Karpas-422 (cell line): ENCODE measurements around the gene CEP170B. TPM values are rescaled to one million over a fixed set of nuclear protein-coding genes. Genes with fewer than 3 reads are reported as not detected.

Source experiments
- DNase-seq: peaks from one replicate; pipeline ENCODE4 v3.0.0-alpha.2; 2015
- H2AFZ ChIP-seq: fragments of 200-600 bp; sonication (generic); 2 replicates; pipeline ENCODE4 v1.6.1; 2014; ENCODE audit warnings: antibody characterized with exemption, low read length, mixed read lengths
- H3K27ac ChIP-seq: fragments of 200-600 bp; sonication (generic); 2 replicates; pipeline ENCODE4 v1.5.1; 2014; ENCODE audit warnings: mild to moderate bottlenecking, low read length, moderate library complexity
- H3K27me3 ChIP-seq: fragments of 200-600 bp; sonication (generic); 2 replicates; pipeline ENCODE4 v1.6.1; 2014; ENCODE audit warnings: low read length, mixed read lengths
- H3K36me3 ChIP-seq: fragments of 200-600 bp; sonication (generic); 2 replicates; pipeline ENCODE4 v1.6.1; 2014; ENCODE audit warnings: low read length, mixed read lengths; ENCODE audit not compliant: insufficient read depth
- H3K4me1 ChIP-seq: fragments of 200-600 bp; sonication (generic); 2 replicates; pipeline ENCODE4 v1.6.1; 2014; ENCODE audit warnings: mild to moderate bottlenecking, low read length, mixed read lengths
- H3K4me2 ChIP-seq: fragments of 200-600 bp; sonication (generic); 2 replicates; pipeline ENCODE4 v1.6.1; 2014; ENCODE audit warnings: low read length, low read depth, mild to moderate bottlenecking; ENCODE audit not compliant: poor library complexity, severe bottlenecking
- H3K4me3 ChIP-seq: fragments of 200-600 bp; sonication (generic); 2 replicates; pipeline ENCODE4 v1.5.1; 2014; ENCODE audit warnings: mild to moderate bottlenecking, antibody characterized with exemption, low read length, mixed read lengths
- H3K79me2 ChIP-seq: fragments of 200-600 bp; sonication (generic); 2 replicates; pipeline ENCODE4 v1.6.1; 2014; ENCODE audit warnings: mild to moderate bottlenecking, low read length, mixed read lengths
- H3K9ac ChIP-seq: fragments of 200-600 bp; sonication (generic); 2 replicates; pipeline ENCODE4 v1.6.0; 2014; ENCODE audit warnings: low read length
- H3K9me2 ChIP-seq: fragments of 200-600 bp; sonication (generic), shearing (Covaris generic); replicated peaks from 2 replicates; pipeline ENCODE4 v1.6.0; 2014; ENCODE audit warnings: mild to moderate bottlenecking, low read length, moderate library complexity; ENCODE audit not compliant: insufficient read depth
- H3K9me3 ChIP-seq: fragments of 300-700, 200-600 bp; sonication (generic); 2 replicates; pipeline ENCODE4 v1.6.1; 2014; ENCODE audit warnings: low read length, mixed read lengths
- H4K20me1 ChIP-seq: fragments of 200-600 bp; sonication (generic); 2 replicates; pipeline ENCODE4 v1.6.1; 2014; ENCODE audit warnings: mild to moderate bottlenecking, antibody characterized with exemption, low read length, low read depth; ENCODE audit not compliant: insufficient read depth
- total RNA-seq: library from RNA; depleted of rRNA; stranded (reverse); fragments of >200 nt; shearing (Covaris generic); gene quantifications from 2 replicates; pipeline ENCODE4 v1.2.3, GENCODE V29; 2014; ENCODE audit warnings: low replicate concordance

Gene CEP170B
- total RNA-seq, 1 experiment from 2014 or later = 0.56 TPM

DNA sequence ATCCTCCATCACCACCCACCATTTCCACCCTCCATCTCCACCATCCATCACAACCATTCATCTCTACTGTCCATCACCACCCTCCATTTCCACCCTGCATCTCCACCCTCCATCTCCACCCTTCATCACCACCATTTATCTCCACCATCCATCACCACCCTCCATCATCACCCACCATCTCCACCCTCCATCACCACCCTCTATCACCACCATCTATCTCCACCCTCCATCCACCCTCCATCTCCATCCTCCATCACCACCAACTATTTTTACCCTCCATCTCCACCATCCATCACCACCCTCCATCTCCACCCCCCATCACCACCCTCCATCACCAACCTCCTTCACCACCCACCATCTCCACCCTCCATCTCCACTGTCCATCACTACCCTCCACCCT lies 4.7 kb upstream of the CEP170B start:
- H3K4me2 ChIP-seq = no peak overlapping the region
- no peak for DNase-seq
- no peak overlapping the region for H2AFZ ChIP-seq
- peaks cover 14% of the 10 kb centered on the region; the same call in 1 of the 2 replicates for H3K9me3 ChIP-seq
- H3K36me3 ChIP-seq = no peaks in the 10 kb centered on the region
- H3K9me2 ChIP-seq = no peaks in the 10 kb centered on the region
- H4K20me1 ChIP-seq = no peaks in the 10 kb centered on the region
- H3K27ac ChIP-seq = no peak overlapping the region
- H3K79me2 ChIP-seq = no peaks in the 10 kb centered on the region
- no peak overlapping the region for H3K9ac ChIP-seq
- no peak overlapping the region for H3K4me3 ChIP-seq
- H3K27me3 ChIP-seq = no peaks in the 10 kb centered on the region
- peaks cover 2% of the 10 kb centered on the region; the same call in 1 of the 2 replicates for H3K4me1 ChIP-seq

DNA sequence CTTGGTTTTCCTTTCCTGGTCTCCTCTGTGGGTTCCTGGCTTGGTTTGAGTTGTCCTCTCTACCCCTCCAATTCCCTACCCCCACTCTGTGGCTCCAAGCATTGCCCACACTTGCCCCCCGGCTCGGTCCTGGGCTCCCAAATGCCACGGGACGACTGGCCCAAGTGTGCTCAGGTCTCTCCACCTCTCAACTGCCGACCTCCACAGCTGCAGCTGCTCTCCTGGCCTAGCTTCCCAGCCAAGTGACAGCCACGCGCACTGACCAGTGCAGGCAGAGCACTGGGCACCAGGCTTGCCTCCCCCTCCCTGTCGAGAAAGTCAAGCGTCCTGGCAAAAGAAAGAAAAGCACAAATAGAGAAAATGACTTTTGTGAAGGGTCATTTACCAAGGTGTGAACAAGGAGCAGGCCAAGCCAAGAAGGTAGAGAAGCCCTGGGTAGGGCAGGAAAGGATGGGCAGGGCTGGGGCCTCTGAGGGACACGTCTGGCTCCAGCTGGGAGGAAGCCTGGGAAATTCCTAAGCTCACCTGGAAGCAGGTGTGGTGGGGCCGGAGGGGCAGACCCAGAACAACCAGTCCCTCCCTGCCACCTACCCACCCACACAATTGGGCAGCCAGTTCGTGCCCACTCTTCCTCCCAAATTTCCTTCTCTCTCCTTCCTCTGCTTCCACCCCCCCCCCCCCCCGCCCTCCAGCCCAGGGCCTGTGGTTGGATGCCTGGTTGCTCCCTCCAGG lies 1.8 kb upstream of the CEP170B start:
- Histone ChIP-seq H3K9me2 (no peaks in the 10 kb centered on the region), H3K9me3 (peaks cover 14% of the 10 kb centered on the region; the same call in 1 of the 2 replicates), H3K4me1 (peaks cover 2% of the 10 kb centered on the region; the same call in 1 of the 2 replicates), H3K27me3 (no peaks in the 10 kb centered on the region), H3K9ac (no peak overlapping the region), H3K4me2 (no peak overlapping the region), H3K27ac (no peak overlapping the region), H3K79me2 (no peaks in the 10 kb centered on the region), H4K20me1 (peaks cover 7% of the 10 kb centered on the region), H3K36me3 (no peaks in the 10 kb centered on the region), H2AFZ (no peak overlapping the region), H3K4me3 (no peak overlapping the region)
- no peak for DNase-seq

DNA sequence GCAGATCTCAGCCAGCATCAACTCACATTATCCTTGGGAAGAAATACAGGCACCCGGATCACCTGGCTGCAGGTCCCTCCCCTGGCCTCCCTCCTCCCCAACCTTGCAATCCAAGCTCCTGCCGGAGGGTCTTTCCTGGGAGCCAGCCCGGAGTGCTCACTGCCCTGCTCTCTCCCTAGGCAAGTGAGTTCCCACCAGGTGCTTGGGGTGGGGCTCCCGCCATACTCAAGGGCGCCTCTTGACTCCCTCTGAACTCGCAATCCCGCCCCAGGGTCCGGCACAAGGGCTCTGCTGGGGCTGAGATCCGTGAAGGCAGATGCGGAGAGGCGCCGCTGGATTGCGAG lies 1.2 kb upstream of the CEP170B start:
- Histone ChIP-seq H2AFZ (no peak overlapping the region), H3K27me3 (no peaks in the 10 kb centered on the region), H4K20me1 (peaks cover 7% of the 10 kb centered on the region), H3K4me2 (no peak overlapping the region), H3K4me1 (peaks cover 2% of the 10 kb centered on the region; the same call in 1 of the 2 replicates), H3K9me2 (no peaks in the 10 kb centered on the region), H3K27ac (no peak overlapping the region), H3K9ac (no peak overlapping the region), H3K36me3 (no peaks in the 10 kb centered on the region), H3K4me3 (no peak overlapping the region), H3K9me3 (peaks cover 14% of the 10 kb centered on the region; the same call in 1 of the 2 replicates), H3K79me2 (no peaks in the 10 kb centered on the region)
- no peak for DNase-seq

DNA sequence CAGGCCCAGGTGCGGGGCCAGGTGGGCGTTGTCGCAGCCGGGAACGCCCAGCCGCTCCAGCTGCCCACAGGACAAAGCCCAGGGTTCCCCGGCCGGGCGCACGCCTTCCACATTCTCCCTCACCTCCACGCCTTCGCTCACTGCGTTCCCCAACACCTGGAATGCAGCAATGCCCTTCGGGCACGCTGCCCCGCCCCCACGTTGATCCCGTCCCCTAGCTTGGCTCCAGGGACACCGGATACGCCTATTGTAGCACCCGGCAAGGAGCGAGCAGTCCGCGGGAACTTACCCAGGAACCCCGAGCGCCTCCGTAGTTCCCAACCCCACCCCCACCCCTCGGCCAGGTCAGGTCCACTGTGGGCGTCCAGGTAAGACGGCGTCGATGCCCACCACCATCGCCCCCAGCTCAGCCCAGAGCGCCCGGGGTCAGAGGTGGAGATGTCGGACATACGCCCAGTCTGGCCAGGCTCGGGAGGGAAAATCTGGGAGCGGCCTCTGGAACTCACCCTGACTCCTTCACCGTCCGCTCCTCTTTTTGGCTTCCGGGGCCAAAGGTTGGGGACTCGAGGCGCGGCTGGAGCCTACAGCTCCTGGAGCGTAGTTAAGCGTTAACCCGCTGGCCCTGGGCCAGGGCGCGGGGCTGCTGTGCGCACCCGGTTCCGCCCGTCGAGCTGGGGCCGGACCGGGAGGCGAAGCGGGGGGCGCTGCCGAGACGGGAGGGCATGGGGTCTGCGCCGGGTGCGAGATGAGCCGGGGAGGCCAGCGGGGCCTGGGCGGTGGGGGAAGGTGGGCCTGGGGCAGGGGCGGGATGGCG lies 594 bp upstream of the CEP170B start:
- Histone ChIP-seq H3K27ac (no peak overlapping the region), H3K79me2 (no peaks in the 10 kb centered on the region), H3K9ac (no peak overlapping the region), H3K9me2 (no peaks in the 10 kb centered on the region), H3K36me3 (no peaks in the 10 kb centered on the region), H3K9me3 (peaks cover 14% of the 10 kb centered on the region; the same call in 1 of the 2 replicates), H3K4me1 (peaks cover 2% of the 10 kb centered on the region; the same call in 1 of the 2 replicates), H3K4me3 (peak overlapping the region; percentile 31; the same call in 1 of the 2 replicates), H2AFZ (no peak overlapping the region), H4K20me1 (peaks cover 7% of the 10 kb centered on the region), H3K4me2 (peak overlapping the region; percentile 43), H3K27me3 (no peaks in the 10 kb centered on the region)
- DNase-seq = no peak

DNA sequence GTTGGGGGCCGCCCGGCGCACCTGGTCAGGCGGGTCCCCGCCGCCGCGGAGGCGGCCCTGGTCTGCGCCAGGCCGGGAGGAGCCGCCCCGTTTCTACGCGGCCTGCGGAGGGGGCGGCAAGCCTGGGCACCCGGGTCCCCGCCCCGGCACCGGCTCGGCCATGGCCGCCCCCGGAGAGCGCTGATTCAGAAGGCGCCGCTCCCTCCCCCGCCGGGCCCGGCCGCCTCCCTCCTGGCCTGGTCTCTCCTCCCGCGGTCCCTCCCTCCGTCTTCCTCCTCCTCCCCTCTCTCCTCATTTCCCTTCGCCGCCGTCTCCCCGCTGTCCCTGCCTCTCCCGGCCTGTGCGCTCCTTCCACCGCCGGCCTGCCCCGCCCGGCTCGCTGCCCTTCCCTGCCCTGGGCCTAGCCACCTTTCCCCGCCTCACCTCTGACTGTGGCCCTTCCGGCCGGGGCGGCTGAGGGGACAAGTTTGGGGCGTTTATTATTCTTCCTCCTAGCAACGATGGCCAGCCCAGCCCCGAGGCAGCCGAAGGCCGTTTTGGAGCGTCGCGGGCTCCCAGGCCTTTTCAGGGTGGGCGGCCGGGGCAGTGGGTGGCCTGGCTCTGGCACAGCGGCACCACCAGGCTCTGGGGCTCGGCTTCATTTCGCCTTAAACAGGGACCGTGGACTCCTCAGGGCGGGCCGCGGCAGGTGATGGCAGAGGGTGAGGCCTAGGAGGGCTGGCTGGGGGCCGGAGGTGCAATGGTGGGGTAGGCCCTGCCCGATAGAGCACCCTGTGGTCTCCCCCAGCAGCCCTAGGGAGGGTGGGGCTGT lies 768 bp downstream of the CEP170B start:
- Histone ChIP-seq H3K4me2 (peak overlapping the region; percentile 59), H4K20me1 (peaks cover 7% of the 10 kb centered on the region), H3K9me2 (no peaks in the 10 kb centered on the region), H3K4me1 (peaks cover 2% of the 10 kb centered on the region; the same call in 1 of the 2 replicates), H3K79me2 (no peaks in the 10 kb centered on the region), H3K27me3 (no peaks in the 10 kb centered on the region), H2AFZ (no peak overlapping the region), H3K9me3 (peaks cover 10% of the 10 kb centered on the region; the same call in 1 of the 2 replicates), H3K4me3 (peak overlapping the region; percentile 55; the same call in 1 of the 2 replicates), H3K36me3 (no peaks in the 10 kb centered on the region), H3K9ac (peak overlapping the region; percentile 51), H3K27ac (no peak overlapping the region)
- DNase-seq = no peak

DNA sequence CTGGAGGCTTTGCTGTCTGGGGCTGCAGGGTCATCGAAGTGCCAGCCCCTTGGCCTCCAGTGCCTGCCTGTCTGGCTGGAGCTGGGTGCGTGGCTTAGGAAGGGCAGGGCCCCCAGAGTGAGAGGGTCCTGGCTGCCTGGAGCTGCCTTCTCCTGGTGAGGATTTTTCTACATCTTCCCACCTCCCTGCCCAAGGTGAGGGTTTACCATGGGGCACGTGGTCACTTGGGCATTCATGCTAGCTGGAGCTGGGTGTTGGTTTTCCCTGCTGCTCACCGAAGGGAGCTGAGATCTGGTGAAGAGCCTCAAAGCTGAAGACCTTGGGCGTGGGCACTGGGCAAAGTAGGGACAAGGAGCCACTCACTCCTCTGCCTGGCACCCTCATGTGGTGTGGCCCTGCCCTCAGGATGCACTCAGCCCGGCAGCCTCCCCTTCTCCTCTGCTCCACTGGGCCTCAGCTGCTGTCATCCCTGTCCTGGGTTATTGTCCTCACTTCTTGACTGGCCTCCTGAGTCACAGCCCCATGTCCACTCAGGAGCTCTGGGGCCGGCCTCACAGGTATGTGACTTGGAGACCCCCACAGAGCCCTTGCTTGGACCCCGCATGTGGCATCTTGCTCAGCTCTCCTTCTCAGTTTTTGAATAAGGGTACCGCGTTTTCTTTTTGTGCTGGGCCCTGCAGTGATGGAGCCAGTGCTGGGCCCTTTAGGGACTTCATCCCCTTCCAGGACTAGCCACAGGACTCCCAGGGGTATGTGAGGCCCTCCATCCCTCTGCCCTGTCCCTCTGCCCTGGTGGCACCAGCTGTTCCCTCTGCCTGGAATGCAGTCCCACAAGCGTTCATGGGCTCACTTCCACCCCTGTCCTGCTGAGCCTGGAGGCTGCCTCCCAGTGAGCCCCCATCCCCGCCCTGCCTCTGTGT lies 1.6 kb downstream of the CEP170B start:
- H3K27me3 ChIP-seq = no peaks in the 10 kb centered on the region
- peaks cover 2% of the 10 kb centered on the region; the same call in 1 of the 2 replicates for H3K9me3 ChIP-seq
- H2AFZ ChIP-seq = no peak overlapping the region
- no peak overlapping the region for H3K4me2 ChIP-seq
- no peak for DNase-seq
- H3K4me1 ChIP-seq = peaks cover 2% of the 10 kb centered on the region; the same call in 1 of the 2 replicates
- no peak overlapping the region for H3K27ac ChIP-seq
- no peaks in the 10 kb centered on the region for H3K79me2 ChIP-seq
- H3K9me2 ChIP-seq = no peaks in the 10 kb centered on the region
- no peak overlapping the region for H3K9ac ChIP-seq
- H4K20me1 ChIP-seq = peaks cover 7% of the 10 kb centered on the region
- no peak overlapping the region for H3K4me3 ChIP-seq
- H3K36me3 ChIP-seq = no peaks in the 10 kb centered on the region

DNA sequence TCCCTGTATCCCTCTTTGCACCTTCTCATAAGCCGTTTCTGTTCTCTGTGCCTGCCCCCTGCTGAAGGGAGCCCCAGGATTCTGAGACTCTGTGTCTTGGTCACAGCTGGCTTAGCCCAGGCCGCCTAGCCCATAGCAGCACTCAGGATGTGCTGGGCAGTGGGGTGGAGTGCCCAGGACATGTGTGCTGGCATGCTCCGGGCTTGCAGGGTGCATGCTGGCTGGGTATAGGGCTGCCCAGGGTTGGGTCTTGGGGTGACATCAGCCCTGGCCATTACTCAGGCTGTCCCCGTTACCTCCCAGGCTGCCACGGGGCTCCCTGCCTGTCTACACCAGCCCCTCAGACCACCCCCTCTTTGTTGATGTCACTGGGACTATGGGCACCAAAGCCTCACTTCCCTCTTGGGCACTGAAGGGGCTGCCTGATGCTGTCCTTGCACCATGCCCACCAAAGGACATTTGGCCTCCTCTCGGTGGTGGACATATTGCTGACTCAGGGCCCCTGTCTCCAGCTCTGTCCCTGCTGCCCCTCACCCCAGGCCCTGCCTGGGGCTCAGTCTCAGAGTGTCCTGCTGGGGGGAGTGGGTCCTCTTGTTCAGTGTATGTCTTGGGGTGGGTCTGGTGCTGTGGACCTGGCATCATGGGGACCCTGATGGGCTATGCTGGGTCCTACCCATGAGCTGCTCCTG lies 2.4 kb downstream of the CEP170B start:
- H3K9me2 ChIP-seq = no peaks in the 10 kb centered on the region
- peaks cover 7% of the 10 kb centered on the region for H4K20me1 ChIP-seq
- H3K27ac ChIP-seq = no peak overlapping the region
- H3K9me3 ChIP-seq = no peaks in the 10 kb centered on the region
- no peaks in the 10 kb centered on the region for H3K27me3 ChIP-seq
- H3K4me1 ChIP-seq = peaks cover 2% of the 10 kb centered on the region; the same call in 1 of the 2 replicates
- no peak overlapping the region for H3K9ac ChIP-seq
- no peaks in the 10 kb centered on the region for H3K79me2 ChIP-seq
- H3K36me3 ChIP-seq = no peaks in the 10 kb centered on the region
- no peak overlapping the region for H3K4me3 ChIP-seq
- H3K4me2 ChIP-seq = no peak overlapping the region
- no peak for DNase-seq
- H2AFZ ChIP-seq = no peak overlapping the region
